D721Med (cell line): ENCODE measurements around the gene FYB2.

ENCODE experiments used
- DNase-seq: peaks from one replicate; pipeline ENCODE4 v3.0.0; 2011; ENCODE audit warnings: low spot score; ENCODE audit not compliant: insufficient read length
- FAIRE-seq: peaks from 2 replicates; lab custom pipeline; 2011; peaks lifted over from hg19 to GRCh38; lab: Jason Lieb, UNC
- TF ChIP-seq, protein P1 (sequence below): IDR thresholded peaks from 2 replicates; pipeline ENCODE4 v1.5.1; 2012; ENCODE audit warnings: mild to moderate bottlenecking, control low read depth; ENCODE audit not compliant: insufficient read depth; ENCODE audit errors: missing control alignments

Gene FYB2

DNA sequence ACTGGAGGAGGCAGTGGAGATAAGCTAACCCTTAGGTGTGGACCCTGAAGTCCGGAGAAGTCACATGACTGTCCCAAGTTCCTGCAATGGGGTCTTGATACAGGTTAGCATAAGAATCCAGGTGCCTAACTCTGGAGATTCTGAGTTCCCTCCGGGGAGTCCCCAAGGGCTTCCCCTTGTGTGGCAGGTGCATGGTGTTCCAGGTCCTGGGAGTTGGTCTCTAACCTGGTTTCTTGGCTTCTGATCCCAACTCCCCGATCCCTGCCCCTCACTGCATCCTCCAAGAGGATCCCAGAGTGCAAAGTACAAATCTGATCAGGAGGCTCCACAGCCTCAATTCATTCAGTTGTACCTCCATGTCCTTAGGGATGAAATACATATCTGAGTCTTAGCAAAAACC is 26.1 kb upstream of the FYB2 start:
- FAIRE-seq, result no peak
- TF ChIP-seq, protein P1, sequence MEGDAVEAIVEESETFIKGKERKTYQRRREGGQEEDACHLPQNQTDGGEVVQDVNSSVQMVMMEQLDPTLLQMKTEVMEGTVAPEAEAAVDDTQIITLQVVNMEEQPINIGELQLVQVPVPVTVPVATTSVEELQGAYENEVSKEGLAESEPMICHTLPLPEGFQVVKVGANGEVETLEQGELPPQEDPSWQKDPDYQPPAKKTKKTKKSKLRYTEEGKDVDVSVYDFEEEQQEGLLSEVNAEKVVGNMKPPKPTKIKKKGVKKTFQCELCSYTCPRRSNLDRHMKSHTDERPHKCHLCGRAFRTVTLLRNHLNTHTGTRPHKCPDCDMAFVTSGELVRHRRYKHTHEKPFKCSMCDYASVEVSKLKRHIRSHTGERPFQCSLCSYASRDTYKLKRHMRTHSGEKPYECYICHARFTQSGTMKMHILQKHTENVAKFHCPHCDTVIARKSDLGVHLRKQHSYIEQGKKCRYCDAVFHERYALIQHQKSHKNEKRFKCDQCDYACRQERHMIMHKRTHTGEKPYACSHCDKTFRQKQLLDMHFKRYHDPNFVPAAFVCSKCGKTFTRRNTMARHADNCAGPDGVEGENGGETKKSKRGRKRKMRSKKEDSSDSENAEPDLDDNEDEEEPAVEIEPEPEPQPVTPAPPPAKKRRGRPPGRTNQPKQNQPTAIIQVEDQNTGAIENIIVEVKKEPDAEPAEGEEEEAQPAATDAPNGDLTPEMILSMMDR, result no peak
- no peak for DNase-seq

DNA sequence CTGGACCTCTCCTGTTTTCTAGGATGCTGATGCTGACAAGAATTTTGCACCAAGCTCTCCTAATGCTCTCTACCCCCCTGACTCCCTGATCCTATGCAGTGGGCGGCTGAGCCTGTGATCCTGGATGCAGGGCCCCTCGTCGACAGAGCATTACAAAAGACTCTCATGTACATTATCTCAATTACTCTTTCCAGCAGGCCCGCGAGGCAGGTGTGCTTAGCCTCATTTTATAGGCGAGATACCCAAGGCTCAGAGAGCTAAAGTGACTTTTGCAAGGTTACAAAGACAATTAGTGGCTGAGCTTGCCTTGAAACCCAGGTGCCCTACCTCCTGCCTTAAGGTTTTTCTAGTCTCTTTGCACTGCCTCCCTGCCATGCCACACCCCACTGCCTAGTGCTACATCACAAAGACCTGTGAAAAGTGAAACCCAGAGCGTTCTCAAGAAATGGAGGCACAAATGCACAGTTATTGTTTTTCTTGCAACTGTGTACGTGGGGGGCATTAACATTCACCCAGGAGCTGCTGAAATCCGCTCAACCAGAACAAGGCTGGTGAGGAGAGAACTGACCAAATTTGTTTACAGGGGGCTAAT is 25.4 kb upstream of the FYB2 start:
- FAIRE-seq, result no peak
- no peak for DNase-seq
- TF ChIP-seq, protein P1, result no peak

DNA sequence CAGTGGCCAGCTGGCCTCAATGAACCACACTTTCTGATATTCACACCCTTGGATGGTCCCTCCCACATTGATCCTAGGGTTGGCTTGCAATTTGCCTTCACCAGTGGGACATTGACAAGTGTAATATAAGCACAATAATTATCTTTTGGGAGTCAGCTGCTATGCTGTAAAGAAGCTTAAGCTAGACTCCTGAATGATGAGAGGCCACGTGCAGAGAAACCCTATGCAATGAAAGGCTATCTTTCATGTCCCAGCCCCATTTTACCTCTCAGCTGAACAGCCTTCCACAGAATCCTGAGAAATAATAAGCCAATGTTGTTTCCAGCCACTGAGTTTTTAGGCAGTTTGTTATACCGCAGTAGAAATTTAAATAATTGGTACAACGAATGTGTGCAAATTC is 24.3 kb upstream of the FYB2 start:
- FAIRE-seq (no peak), DNase-seq (no peak)

DNA sequence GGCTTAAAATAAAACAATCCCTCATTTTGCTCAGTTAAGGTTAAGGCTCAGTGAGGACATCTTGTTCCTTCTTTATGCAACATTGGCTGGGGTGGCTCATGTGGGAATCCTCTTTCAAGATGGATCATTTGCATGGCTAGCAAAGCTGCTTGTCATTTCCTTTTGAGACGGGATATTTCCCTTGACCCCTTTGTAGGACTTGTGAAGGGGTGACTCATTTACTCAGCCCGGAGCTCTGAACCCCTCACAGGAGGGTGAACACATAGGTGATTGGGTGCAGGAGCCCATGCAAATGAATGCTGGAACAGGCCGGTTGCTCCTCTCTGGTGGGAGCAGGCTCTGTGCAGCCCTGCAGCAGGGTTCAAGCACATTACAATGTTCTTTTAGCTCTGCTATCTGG is 19.6 kb upstream of the FYB2 start:
- FAIRE-seq, result no peak
- TF ChIP-seq, protein P1, result no peak
- DNase-seq, result no peak

More for the DNA sequence above, 24.3 kb upstream of the FYB2 start:
- TF ChIP-seq, protein P1, result no peak

DNA sequence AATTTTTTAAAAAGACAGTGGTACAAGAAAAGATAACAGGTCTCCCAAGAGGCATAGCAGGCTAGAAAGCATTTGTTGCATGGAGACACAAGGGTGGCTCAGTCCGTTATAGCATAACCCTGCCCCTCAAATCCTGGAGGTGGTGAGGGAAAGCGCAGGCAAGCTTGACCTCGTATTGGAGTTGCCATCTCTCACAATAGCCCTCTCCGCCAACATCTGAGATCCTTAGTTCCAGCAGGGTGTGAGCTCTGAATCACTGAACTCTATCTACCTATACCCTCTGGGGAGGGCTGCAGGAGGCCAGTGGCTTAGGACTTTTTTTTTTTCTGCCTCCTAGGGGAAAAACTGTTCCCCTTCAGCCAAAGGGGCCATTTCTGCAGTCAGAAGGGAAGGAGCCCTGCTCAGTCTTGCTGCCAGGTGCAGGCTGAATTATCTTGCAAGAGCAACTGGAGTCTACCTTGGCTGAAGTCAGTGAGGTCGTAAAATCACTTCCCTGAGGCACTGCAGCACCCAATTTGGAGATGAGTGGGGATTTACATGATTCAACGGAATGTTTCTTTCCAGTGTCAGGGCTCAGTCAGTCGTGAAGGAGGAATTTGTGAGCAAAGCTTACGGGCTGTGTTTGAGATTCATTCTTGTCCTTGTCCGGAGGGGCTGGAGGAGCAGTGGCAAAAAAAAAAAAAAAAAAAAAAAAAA is 18.2 kb upstream of the FYB2 start:
- DNase-seq (no peak), FAIRE-seq (no peak)
- TF ChIP-seq, protein P1, result no peak

DNA sequence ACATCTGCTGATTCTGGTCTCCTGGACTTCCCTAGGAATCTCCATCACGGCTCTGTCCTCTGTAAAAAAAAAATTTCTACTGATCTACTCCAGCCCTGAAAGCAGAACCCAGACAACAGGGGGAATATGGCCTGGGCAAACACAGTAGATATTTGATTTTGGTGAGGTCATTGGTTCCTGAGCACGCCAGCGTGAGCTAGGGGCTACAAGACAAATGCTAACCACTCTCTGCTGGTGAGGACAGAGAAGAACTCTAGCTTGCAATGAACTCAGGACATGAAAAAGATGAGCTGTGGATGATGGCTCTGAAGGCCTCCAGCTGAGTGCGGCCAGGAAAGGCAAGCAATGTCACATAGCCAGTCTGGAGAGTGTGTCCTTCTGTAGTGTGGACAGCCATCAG is 17.2 kb upstream of the FYB2 start:
- no peak for FAIRE-seq
- TF ChIP-seq, protein P1, result no peak
- no peak for DNase-seq

DNA sequence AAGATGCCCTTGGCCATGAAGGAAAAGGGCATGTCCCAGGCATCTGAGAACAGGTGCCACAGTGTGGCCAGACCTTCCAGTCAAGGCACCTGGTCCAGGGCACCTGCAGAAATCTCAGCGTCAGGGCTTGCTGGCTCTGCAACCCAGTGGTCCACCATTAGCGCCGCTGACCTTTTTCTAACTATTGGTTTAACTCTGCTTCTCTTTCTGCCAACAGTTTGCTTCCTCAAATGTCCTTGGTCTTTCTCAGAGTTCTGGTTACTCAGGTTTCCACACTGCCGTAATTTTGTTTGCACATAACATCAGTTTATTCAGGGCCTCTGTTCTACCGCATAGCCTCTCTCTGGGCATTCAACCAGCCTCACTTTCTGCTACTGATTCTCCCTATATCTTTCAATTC is 16.5 kb upstream of the FYB2 start:
- TF ChIP-seq, protein P1, result no peak
- DNase-seq (no peak), FAIRE-seq (no peak)
